Endothelial cell of umbilical vein (primary cell): Measurements from ENCODE around the gene C1orf210. TPM values are rescaled to one million over a fixed set of nuclear protein-coding genes. Genes with fewer than 3 reads are reported as not detected.

Experiments
- BruUV-seq: library from RNA; stranded (reverse); fragments of 400-500 nt; replicated peaks from 2 replicates; lab custom pipeline; 2021; lab: Mats Ljungman, UMichigan
- CTCF ChIA-PET: fragments of 300-600, 350-600 bp; sonication (Branson Sonifier 250); formaldehyde crosslinking; loops from one replicate; lab custom pipeline; 2021; ENCODE audit warnings: antibody characterized with exemption, inconsistent platforms; lab: Charles Lee
- POLR2A ChIA-PET: fragments of 300-600, 350-600 bp; sonication (Branson Sonifier 250); formaldehyde crosslinking; loops from one replicate; lab custom pipeline; 2021; ENCODE audit warnings: antibody characterized with exemption, inconsistent platforms; lab: Charles Lee
- DNase-seq: peaks from one replicate; pipeline ENCODE4 v3.0.0-alpha.2; 2011; ENCODE audit warnings: low read depth, low spot score
- FAIRE-seq: peaks from 2 replicates; lab custom pipeline; 2011; peaks lifted over from hg19 to GRCh38; lab: Jason Lieb, UNC
- H2AFZ ChIP-seq: 2 replicates; pipeline ENCODE4 v1.6.0; 2012; ENCODE audit warnings: low read depth, low read length, control low read depth, inconsistent platforms
- H3K27ac ChIP-seq: 2 replicates; pipeline ENCODE4 v1.5.1; 2011; ENCODE audit warnings: low read depth, mild to moderate bottlenecking, control low read depth, low read length, moderate library complexity; ENCODE audit not compliant: insufficient read depth
- H3K27me3 ChIP-seq, 2 experiments: 2 replicates each; pipeline versions ENCODE4 v1.6.0 to v1.6.1; 2011; ENCODE audit warnings: low read length in 2 of 2, mixed read lengths in 1 of 2; ENCODE audit not compliant: control insufficient read depth in 2 of 2, insufficient read depth in 2 of 2
- H3K36me3 ChIP-seq, 2 experiments: 2 replicates in 1 of 2; 3 replicates in 1 of 2; pipeline ENCODE4 v1.5.1; 2011; ENCODE audit warnings: low read length in 2 of 2, mild to moderate bottlenecking in 1 of 2, moderate library complexity in 1 of 2; ENCODE audit not compliant: control insufficient read depth in 2 of 2, insufficient read depth in 2 of 2; ENCODE audit errors: extremely low read depth in 1 of 2
- H3K4me1 ChIP-seq: 3 replicates; pipeline ENCODE4 v1.5.1; 2011; ENCODE audit warnings: mild to moderate bottlenecking, low read length; ENCODE audit not compliant: control insufficient read depth, insufficient read depth; ENCODE audit errors: extremely low read depth
- H3K4me2 ChIP-seq: 2 replicates; pipeline ENCODE4 v1.6.1; 2011; ENCODE audit warnings: low read length, control low read depth, mixed read lengths; ENCODE audit not compliant: insufficient read depth
- H3K4me3 ChIP-seq, 3 experiments: fragments of 200-600 bp in 1 of 3; sonication (generic), shearing (Covaris generic) in 1 of 3; replicated peaks in 1 of 3; 2 replicates each; pipeline ENCODE4 v1.5.1; 2011 to 2016; ENCODE audit warnings: control low read depth in 3 of 3, low read length in 3 of 3, mild to moderate bottlenecking in 2 of 3, inconsistent platforms in 1 of 3, low read depth in 1 of 3, moderate library complexity in 1 of 3; ENCODE audit not compliant: insufficient read depth in 1 of 3
- H3K79me2 ChIP-seq: 2 replicates; pipeline ENCODE4 v1.6.0; 2012; ENCODE audit warnings: low read length, inconsistent platforms; ENCODE audit not compliant: control insufficient read depth, insufficient read depth
- H3K9ac ChIP-seq: replicated peaks from 2 replicates; pipeline ENCODE3; 2011; ENCODE audit warnings: low read length, control low read depth; ENCODE audit not compliant: insufficient read depth; ENCODE audit errors: extremely low read depth
- H3K9me1 ChIP-seq: replicated peaks from 3 replicates; pipeline ENCODE4 v1.6.0; 2011; ENCODE audit warnings: mild to moderate bottlenecking, low read length; ENCODE audit not compliant: control insufficient read depth, insufficient read depth; ENCODE audit errors: extremely low read depth
- H3K9me3 ChIP-seq: replicated peaks from 2 replicates; pipeline ENCODE4 v1.5.1; 2012; ENCODE audit warnings: low read length, inconsistent platforms; ENCODE audit not compliant: control insufficient read depth, insufficient read depth
- H4K20me1 ChIP-seq: replicated peaks from 2 replicates; pipeline ENCODE3; 2011; ENCODE audit warnings: mild to moderate bottlenecking, low read length; ENCODE audit not compliant: control insufficient read depth, insufficient read depth; ENCODE audit errors: extremely low read depth
- GATA2 ChIP-seq: IDR thresholded peaks from 2 replicates; pipeline ENCODE4 v1.7.0; 2011; ENCODE audit warnings: low read depth, mild to moderate bottlenecking, moderate library complexity, mixed read lengths, low read length; ENCODE audit not compliant: insufficient read length, insufficient read depth
- JUN ChIP-seq: IDR thresholded peaks from 2 replicates; pipeline ENCODE4 v1.6.1; 2011; ENCODE audit warnings: borderline replicate concordance, low read depth; ENCODE audit not compliant: insufficient read length, insufficient read depth
- dilution Hi-C: fragments of 300-500 bp; cut with MboI; formaldehyde crosslinking; loops from one replicate; pipeline ENCODE4 v1.15.0; 2019; ENCODE audit warnings: low sequenced_read_pairs; ENCODE audit not compliant: extremely low pct_ligation_motif_present
- intact Hi-C: fragments of 100-400 bp; cut with micrococcal nuclease; formaldehyde crosslinking; loops from one replicate; pipeline ENCODE4 v1.10.0; 2022
- polyA plus RNA-seq, 4 experiments: library from polyadenylated mRNA; depleted of rRNA in 3 of 4; stranded (reverse) in 3 of 4; unstranded in 1 of 4; fragments of >200 nt; gene quantifications; 2 replicates each; pipeline versions ENCODE4 v1.2.1 to v1.2.3, GENCODE V29; 2011 to 2012; ENCODE audit warnings: missing spikeins in 1 of 4
- total RNA-seq: library from RNA; stranded (reverse); gene quantifications from 2 replicates; pipeline ENCODE4 v1.2.3, GENCODE V29; 2021
- TF ChIP-seq, protein P1 (sequence below): IDR thresholded peaks from 2 replicates; pipeline ENCODE4 v1.6.1; 2011; ENCODE audit not compliant: insufficient read depth, insufficient read length
- TF ChIP-seq, protein P2 (sequence below), 2 donors: IDR thresholded peaks; 1 replicate in 1 of 2; 2 replicates in 1 of 2; pipeline ENCODE4 v1.5.1; 2011; ENCODE audit warnings: low read length in 2 of 2, mild to moderate bottlenecking in 2 of 2, moderate library complexity in 2 of 2, control low read depth in 1 of 2, inconsistent platforms in 1 of 2, low read depth in 1 of 2; ENCODE audit not compliant: insufficient read depth in 1 of 2; ENCODE audit errors: extremely low read depth in 1 of 2

C1orf210 gene
- total and polyA plus RNA-seq, 2 donors (not counting 3 experiments of a cell fraction or from before 2014, with no cell fraction given) = not detected

DNA sequence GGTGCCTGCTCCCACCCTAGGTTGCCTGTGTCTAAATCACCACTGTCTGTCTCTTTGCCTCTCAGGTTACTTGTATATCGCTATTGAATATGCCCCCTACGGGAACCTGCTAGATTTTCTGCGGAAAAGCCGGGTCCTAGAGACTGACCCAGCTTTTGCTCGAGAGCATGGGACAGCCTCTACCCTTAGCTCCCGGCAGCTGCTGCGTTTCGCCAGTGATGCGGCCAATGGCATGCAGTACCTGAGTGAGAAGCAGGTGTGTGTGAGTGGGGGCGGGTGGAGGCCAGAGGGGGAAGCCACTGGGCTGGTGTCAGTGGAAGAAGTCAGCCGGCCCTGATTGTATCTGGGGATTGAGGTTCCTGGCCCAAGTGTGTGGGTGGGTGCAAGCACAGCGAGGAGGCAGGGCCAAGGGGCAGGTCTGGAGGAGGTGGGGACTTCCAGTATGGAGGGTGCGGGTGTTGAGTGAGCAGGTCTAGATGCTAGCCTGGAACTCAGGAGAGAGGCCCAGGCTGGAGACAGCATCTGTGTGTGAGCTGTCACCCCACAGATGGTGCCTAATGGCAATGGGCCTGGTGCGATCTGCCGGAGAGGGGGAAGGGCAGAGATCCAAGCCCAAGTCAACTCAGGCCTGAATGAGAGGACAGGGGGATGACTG is 32.6 kb upstream of the C1orf210 start:
- Histone ChIP-seq H3K27me3 (no peaks in the 10 kb centered on the region), H3K9me3 (no peaks in the 10 kb centered on the region), H3K4me3 (no peak overlapping the region), H3K27ac (no peak overlapping the region), H3K36me3 (peaks cover 49 to 84% of the 10 kb centered on the region in 2 experiments), H3K4me2 (no peak overlapping the region), H3K79me2 (no peaks in the 10 kb centered on the region), H4K20me1 (no peaks in the 10 kb centered on the region), H3K9me1 (no peaks in the 10 kb centered on the region), H2AFZ (no peak overlapping the region), H3K9ac (no peak overlapping the region), H3K4me1 (no peaks in the 10 kb centered on the region)
- ChIA-PET POLR2A (no interaction called here), CTCF (interaction anchor here (2.0 to 3.1 kb wide), 2 partner anchors 91 to 96 kb away, joined by 9 to 12 read pairs; no protein-coding TSS in a partner anchor)
- dilution Hi-C loops = no loop called here
- intact Hi-C loops = no loop called here
- FAIRE-seq = no peak
- BruUV-seq = no TSS peak
- no peak for DNase-seq
- TF ChIP-seq, protein P1, sequence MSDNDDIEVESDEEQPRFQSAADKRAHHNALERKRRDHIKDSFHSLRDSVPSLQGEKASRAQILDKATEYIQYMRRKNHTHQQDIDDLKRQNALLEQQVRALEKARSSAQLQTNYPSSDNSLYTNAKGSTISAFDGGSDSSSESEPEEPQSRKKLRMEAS = no peak
- TF ChIP-seq JUN (no peak), GATA2 (no peak)
- TF ChIP-seq, protein P2, sequence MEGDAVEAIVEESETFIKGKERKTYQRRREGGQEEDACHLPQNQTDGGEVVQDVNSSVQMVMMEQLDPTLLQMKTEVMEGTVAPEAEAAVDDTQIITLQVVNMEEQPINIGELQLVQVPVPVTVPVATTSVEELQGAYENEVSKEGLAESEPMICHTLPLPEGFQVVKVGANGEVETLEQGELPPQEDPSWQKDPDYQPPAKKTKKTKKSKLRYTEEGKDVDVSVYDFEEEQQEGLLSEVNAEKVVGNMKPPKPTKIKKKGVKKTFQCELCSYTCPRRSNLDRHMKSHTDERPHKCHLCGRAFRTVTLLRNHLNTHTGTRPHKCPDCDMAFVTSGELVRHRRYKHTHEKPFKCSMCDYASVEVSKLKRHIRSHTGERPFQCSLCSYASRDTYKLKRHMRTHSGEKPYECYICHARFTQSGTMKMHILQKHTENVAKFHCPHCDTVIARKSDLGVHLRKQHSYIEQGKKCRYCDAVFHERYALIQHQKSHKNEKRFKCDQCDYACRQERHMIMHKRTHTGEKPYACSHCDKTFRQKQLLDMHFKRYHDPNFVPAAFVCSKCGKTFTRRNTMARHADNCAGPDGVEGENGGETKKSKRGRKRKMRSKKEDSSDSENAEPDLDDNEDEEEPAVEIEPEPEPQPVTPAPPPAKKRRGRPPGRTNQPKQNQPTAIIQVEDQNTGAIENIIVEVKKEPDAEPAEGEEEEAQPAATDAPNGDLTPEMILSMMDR (IDR thresholded peaks at IDR 0.05; ENCODE audit: extremely low read depth in 1 of 2, insufficient read depth in 1 of 2, low read depth in 1 of 2, low read length in 2 of 2) = no peak
